Activated CD4-positive, CD25-positive, alpha-beta regulatory T cell treated with anti-CD3 and anti-CD28 coated beads, Interleukin-2, amount 50 U/mL, for 72 hours (primary cell): ENCODE data around the gene PTPRF.
"Not testable (repeated sequence)": the region's sequence is repeated elsewhere in the genome, so short reads cannot be mapped to it uniquely, and the experiment has no call there.

Experiments
- DNase-seq: peaks from one replicate; pipeline ENCODE4 v3.0.0; 2021

The PTPRF gene

DNA sequence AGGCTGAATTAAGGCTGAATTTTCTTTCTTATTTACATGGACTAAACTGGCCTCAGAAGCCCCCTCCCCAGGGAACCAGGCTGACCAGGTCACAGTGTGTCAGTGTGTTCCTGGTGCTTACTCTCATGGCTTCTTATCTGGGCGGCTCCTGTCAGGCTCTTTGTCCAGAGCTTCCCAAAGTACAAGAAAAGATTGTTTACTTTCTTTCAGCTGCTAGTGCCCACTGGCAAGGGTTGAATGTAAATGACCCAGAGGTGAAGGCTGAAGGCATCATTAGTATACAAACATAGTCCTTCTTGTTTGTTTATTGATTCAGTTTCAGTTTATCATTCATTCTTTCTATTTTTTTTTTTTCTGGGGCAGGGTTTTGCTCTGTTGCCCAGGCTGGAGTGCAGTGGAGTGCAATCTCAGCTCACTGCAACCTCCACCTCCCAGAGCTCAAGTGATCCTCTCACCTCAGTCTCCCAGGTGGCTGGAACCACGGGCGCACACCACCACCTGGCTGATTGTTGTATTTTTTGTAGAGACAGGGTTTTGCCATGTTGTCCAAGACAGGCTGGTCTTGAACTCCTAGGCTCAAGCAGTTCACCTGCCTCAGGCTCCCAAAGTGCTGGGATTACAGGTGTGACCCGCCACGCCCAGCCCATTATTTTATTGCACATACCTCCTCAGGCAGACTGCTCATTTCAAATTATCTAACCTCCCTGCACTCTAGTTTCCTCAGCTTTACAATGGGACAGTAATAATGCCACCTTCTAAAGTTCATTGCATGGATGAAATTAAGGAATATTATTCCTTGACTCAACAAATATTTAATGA is 109.5 kb downstream of the PTPRF start:
- DNase-seq, result no peak

- DNase-seq, result no peak
Measured at GRCh38 chr1:43644558-43644957, 113.9 kb downstream of the PTPRF start.

GRCh38 chr1:43645461-43645860 is 114.8 kb downstream of the PTPRF start:
- DNase-seq, result no peak

DNA sequence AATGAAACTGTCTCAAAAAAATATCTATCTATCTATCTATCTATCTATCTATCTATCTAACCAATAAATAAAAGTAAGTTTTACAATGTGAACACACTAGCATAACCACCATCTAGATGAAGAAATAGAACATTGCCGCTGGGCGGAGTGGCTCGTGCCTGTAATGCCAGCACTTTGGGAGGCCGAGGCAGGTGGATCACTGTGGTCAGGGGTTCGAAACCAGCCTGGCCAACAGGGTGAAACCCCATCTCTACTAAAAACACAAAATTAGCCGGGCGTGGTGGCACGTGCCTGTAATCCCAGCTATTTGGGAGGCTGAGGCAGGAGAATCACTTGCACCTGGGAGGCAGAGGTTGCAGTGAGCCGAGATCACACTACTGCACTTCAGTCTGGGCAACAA is 116.6 kb downstream of the PTPRF start:
- DNase-seq, result not testable (repeated sequence)

DNA sequence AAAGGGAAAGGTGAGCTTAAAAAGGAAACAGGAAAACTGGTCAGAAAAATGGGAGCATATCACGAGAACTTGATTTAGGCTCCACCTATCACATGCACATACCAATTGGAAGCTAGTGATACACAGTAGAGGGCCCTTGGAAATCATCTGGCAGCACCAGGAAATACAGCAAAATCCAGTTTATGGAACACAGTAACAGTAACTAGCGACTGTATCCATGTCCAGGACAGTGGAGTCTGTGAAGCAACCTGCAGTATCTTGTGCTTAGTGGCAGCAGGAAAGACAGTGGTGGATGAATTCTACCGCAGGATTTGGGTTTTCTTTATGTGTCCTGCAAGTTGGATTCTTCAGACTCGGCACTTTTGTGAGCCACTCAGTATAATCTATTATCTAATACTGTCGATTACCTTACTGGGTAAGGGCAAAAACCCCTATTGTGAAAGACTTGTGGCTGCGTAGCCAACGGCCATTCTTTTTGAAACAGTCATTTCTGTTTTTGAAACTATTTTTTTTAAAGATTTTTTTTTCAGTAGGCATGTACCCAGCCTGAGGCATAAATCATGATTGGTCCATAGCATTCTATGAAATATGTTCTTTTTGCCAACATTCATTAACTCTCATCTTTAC is 117.7 kb downstream of the PTPRF start:
- DNase-seq, result no peak

DNA sequence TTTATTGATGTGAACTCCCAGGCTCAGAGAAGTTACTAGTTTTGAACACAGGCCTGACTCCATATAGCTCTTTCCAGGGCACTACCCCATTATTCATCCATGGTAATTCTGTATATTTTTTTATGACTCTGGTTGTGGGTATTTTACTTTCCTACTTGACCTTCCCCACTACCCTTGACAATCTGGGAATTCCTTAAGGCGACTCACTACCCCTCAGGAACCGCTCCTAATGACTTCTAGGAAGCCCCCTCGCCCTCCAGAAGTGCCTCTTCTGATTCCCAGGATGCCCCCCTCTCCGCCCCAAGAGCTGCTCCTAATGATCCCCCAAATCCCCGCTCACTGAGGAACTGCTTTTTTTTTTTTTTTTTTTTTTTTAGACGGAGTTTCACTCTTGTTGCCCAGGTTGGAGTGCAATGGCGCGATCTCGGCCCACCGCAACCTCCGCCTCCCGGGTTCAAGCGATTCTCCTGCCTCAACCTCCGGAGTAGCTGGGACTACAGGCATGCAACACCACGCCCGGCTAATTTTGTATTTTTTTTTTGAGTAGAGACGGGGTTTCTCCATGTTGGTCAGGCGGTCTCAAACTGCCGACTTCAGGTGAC is 118.3 kb downstream of the PTPRF start:
- no peak for DNase-seq

DNA sequence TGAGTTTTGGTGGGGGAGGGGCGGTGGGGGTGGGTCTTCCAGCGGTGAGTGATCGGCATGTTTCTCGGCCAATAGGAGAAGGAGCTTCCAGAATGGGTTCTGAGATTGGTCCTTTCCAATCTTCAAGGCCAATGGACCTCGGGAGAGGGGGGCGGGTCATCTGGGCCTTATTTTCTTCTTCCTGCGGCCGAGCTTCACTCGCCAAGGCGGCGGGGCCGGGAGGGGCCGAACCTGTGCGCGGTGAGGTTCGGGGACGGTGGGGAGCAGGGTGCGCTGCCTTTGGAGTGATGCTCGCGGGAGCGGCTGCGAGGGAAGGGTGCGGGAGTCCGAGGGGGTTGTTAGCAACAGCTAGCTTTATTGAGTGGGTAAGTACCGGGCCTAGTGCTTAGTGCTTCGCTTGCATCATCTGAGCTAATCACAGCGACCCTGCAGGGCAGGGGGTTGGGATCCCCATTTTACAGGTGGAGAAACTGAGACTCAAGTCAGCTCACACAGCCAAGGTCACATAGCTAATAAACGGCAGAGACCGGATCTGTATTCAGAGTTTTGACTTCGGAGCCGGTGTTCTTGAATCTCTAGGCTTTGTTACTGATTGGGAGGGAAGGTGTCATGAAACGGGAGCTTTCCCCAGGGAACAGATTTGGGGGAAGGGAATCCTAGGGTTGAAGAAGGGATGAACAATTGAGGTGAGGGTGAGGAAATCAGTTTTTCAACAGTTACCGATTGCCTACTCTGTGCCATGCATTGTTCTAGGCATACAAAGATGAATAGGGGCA is 119.8 kb downstream of the PTPRF start:
- DNase-seq, result peak; percentile 90

DNA sequence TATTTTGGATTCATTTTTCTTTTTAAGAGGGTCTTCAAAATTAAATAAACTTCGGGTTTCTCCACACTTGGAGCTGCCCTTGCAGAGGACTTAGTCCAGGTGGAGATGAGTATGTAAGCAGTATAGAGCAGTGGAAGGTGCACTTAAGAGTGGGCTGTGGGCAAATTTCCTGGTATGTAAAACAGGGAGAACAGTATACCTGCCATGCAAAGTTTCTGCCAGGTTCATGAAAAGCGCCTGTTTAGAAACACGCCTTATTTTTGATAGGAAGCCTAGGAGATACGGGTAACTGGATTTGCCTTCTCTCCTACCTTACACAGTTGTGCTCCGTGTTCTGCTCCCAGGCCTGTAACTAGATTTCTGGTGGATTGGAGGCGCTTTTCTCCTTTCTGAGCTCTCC is 120.5 kb downstream of the PTPRF start:
- no peak for DNase-seq

DNA sequence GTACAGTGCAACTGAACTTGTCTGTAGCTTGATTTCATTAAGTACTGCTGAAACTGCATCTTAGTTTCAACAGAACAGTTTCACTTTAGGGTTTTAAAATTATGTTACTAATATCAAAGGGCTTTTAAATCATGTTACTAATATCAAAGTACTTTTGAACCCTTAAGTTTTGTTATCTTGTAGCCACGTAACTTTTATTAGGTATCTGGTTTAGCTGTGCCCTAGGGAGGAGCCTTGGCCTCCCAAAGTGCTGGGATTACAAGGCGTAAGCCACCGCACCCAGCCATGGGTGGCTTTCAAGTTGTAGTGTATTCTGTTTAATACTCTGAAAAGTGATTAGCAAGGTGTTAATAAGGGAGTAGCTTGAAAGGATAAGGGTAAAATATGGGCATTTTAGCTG is 121.2 kb downstream of the PTPRF start:
- no peak for DNase-seq

DNA sequence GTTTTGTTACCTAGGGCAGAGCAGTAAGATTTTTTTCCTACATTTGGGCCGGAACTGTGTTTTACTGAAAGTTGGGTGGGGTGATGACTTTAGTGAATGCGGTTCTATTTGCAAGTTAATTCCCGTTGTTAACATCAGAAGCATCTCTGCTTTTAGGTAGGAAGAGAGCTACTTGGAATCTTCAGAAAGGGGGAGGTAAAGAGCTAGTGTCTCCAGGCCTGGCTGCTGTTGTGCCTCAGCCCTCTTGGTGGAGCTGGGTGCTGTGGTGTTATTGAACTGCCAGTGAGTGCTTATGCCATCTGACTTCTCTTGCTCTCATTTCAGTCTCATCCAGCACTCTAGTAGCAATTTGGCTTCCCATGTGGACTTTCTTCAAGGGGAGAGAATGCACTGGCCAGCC is 122.7 kb downstream of the PTPRF start:
- no peak for DNase-seq

- no peak for DNase-seq
Measured at GRCh38 chr1:43653893-43654292, 123.2 kb downstream of the PTPRF start.

DNA sequence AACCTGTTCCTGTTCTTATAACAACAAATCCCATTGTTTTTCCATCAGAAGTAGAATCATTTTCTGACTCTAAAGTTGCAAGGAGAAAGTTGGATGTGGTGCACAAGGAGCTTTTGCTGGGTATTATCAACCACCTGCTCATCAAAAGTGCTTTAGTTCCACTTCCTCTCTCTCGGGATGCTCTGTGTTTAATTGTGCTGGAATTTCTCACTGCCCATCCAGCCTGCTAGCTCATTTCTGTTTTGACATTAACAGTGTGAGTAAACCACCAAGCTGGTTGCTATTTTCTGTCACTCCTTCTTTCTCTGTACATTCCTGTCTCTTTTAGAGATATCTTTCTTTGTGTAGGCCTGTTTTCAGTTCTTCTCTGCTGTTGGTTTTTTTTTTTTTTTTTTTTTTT is 125.3 kb downstream of the PTPRF start:
- DNase-seq, result no peak

DNA sequence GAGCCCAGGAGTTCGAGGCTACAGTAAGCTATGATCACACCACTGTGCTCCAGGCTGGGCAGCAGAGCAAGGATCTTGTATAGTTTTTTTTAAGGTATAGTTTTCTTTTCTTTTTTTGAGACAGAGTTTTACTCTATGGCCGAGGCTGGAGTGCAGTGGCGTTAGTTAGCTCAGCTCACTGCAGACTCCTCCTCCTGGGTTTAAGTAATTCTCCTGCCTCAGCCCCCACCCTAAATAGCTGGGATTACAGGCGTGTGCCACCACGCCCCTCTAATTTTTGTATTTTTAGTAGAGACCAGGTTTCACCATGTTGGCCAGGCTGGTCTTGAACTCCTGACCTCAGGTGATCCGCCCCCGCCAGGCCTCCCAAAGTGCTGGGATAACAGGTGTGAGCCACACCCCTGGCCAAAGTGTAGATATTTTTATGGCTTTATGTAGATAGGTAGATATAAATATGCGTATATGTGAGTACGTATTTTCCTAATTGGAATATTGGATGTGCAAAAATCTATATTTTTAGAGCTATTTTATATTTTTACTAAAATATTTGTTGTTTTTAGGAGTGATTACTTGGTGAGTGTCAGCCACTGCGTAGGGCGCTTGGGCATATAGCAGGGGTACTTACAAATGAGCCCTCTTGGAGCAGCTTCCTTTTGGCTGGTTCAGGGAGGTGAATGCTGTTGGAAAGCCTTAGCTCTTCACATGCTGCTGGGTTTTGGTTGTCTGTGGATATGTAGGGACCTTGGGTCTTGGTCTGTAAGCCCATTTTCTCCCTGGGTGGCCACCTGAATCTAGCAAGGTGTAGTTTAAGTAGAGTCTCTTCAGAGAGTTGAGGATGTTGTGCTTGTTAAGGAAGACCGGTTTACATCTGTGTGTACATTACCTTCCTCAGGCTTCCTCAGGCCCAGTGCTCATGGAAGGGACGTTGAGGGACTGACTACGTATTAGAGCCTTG is 128.8 kb downstream of the PTPRF start:
- no peak for DNase-seq

DNA sequence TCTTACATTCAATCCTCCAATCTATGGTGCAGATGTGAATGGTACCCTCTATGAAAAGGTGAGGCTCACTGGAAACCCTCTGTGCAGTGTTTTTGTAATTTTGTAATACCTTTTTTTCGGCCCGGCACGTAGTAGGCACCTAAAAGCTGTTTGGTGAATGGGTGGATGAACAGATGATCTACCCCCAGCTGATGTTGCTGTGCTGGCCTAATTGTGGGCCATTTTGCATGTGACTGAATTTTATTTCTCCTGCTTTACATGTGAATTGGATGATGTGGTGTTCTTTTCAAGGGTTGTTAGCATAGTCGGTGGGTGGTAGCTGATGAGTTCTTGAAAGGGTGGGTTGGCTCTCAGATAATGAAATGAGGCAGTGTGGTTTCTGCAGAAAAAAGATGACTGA is 129.7 kb downstream of the PTPRF start:
- DNase-seq, result no peak

DNA sequence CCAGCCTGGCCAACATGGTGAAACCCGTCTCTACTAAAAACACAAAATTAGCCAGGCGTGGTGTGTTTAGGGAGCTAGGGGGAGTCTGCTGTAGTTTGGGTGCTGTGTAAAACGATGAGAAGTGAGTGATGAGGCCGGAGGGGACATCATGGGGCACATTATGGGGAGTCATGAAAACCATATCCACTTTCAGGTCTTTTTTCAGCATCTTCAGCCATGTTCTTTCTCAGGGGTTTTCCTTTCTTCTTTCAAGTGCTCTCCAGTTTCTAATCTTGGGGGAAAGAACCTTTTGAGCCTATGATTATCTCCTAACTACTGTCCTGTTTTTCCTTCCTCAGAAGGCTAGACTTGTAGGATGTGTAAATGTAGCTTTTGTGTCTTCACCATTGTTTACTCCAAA is 133.7 kb downstream of the PTPRF start:
- no peak for DNase-seq

- DNase-seq, result no peak
Measured at GRCh38 chr1:43666608-43667007, 135.9 kb downstream of the PTPRF start.

GRCh38 chr1:43668956-43669355 is 138.3 kb downstream of the PTPRF start:
- DNase-seq, result no peak

DNA sequence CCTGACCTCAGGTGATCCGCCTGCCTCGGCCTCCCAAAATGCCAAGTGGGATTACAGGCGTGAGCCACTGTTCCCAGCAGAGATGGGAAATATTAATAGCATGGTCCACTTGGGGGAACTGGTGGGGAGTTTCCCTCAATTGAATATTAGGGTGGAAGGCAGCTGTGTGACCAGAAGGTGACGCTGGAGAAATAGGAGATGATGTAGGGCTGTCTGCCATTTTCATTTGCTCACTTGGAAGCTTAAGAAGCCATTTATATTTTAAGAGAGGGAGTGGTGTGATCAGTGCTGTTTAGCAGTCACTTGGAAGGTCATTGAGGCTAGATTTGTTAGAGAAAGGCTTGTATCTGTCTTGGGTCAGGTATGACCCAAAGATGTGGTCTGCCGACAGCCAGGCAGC is 139.2 kb downstream of the PTPRF start:
- DNase-seq, result no peak

GRCh38 chr1:43671193-43671592 is 140.5 kb downstream of the PTPRF start:
- no peak for DNase-seq

DNA sequence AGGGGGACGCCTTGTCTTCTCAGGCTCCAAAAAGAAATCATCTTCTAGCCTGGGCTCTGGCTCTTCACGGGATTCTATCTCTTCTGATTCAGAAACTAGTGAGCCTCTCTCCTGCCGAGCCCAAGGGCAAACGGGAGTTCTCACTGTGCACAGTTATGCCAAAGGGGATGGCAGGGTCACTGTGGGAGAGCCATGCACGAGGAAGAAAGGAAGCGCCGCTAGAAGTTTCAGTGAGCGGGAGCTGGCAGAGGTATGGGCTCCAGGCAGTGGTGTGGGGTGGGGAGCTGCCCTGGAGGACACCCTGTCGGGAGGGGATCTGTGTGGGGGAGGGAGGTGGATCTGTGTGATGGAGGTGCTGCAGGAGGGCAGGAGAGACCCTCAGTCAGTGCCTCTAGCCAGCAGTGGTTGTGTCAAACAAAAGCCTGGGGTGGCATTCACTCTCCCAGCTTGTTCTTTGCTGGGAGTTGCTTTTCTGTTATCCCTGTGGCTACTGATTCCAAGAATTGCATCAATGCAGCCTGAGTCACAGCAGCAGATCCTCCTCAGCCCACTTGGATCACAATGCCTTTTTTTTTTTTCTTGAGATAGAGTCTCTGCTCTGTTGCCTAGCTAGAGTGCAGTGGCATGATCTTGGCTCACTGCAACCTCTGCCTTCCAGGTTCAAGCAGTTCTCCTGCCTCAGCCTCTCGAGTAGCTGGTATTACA is 141.1 kb downstream of the PTPRF start:
- no peak for DNase-seq

DNA sequence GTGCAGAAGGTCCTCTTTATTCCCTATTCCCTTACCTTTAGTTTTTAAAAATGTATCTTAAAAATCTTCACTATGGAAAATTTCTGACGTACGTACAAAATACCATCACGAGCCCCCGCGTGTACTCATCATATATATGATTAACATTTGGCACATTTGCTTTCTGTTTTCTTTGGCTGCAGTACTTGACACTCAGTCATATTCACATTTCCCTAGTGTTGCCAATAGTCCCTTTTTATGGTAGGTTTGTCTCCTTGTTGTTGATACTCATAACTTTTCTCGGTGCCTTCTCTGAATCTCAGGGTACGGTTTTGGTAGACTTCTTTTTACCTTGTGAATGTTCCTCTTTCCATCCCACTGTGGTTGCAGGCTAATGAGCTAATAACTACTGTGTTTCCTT is 142.6 kb downstream of the PTPRF start:
- no peak for DNase-seq
